Tibial nerve (tissue), 3 donors: ENCODE measurements around the gene CDKL2.

Experiments used
- CTCF ChIP-seq, 5 experiments: fragments of 200-600 bp in 3 of 5; fragments of 450-650 bp in 2 of 5; sonication (generic) in 3 of 5; IDR thresholded peaks; one replicate each; pipeline ENCODE4 v1.5.1; 2016 to 2019; ENCODE audit warnings: antibody characterized with exemption in 5 of 5, mild to moderate bottlenecking in 3 of 5, moderate library complexity in 2 of 5
- POLR2A ChIP-seq, 2 donors: fragments of 450-650 bp; IDR thresholded peaks; one replicate each; pipeline ENCODE4 v1.6.1; 2017; ENCODE audit warnings: antibody characterized with exemption in 2 of 2, mild to moderate bottlenecking in 2 of 2, moderate library complexity in 2 of 2

GRCh38 chr4:75644095-75644494 is 13.8 kb upstream of the CDKL2 start:
- TF ChIP-seq CTCF (IDR thresholded peaks at IDR 0.05): no peak
- no peak for TF ChIP-seq POLR2A (IDR thresholded peaks at IDR 0.05)
